Measurements from ENCODE around the gene KCNE1. TPM values are rescaled to one million over a fixed set of nuclear protein-coding genes. Genes with fewer than 3 reads are reported as not detected.

The KCNE1 gene
- total RNA-seq, 1 experiment from 2014 or later, result 0.28 TPM

GRCh38 chr21:34511181-34511580 is 829 bp downstream of the KCNE1 start:
- TF ChIP-seq, protein P1, sequence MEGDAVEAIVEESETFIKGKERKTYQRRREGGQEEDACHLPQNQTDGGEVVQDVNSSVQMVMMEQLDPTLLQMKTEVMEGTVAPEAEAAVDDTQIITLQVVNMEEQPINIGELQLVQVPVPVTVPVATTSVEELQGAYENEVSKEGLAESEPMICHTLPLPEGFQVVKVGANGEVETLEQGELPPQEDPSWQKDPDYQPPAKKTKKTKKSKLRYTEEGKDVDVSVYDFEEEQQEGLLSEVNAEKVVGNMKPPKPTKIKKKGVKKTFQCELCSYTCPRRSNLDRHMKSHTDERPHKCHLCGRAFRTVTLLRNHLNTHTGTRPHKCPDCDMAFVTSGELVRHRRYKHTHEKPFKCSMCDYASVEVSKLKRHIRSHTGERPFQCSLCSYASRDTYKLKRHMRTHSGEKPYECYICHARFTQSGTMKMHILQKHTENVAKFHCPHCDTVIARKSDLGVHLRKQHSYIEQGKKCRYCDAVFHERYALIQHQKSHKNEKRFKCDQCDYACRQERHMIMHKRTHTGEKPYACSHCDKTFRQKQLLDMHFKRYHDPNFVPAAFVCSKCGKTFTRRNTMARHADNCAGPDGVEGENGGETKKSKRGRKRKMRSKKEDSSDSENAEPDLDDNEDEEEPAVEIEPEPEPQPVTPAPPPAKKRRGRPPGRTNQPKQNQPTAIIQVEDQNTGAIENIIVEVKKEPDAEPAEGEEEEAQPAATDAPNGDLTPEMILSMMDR (IDR thresholded peaks at IDR 0.05; ENCODE audit: unreplicated experiment), result no peak
- no peaks in the 10 kb centered on the region for H3K9me3 Mint-ChIP-seq (ENCODE audit: low read depth, unreplicated experiment)
- intact Hi-C loops (cut with micrococcal nuclease; ENCODE audit: unreplicated experiment), result no loop called here
- H3K4me1 Mint-ChIP-seq (ENCODE audit: low read depth, unreplicated experiment), result peaks cover 7% of the 10 kb centered on the region
- DNase-seq, result no peak
- H3K27me3 Mint-ChIP-seq (ENCODE audit: unreplicated experiment), result peaks cover 12% of the 10 kb centered on the region
- H3K4me3 Mint-ChIP-seq (ENCODE audit: low read depth, unreplicated experiment), result no peak overlapping the region
- no peak overlapping the region for H3K27ac Mint-ChIP-seq (ENCODE audit: unreplicated experiment)
- peaks cover 9% of the 10 kb centered on the region for H3K36me3 Mint-ChIP-seq (ENCODE audit: insufficient read depth, unreplicated experiment)
- CTCF ChIA-PET, result interaction anchor here (0.8 to 1.5 kb wide), 5 partner anchors 15 to 110 kb away, joined by 3 to 33 read pairs (median 12); no protein-coding TSS in a partner anchor
- no TSS peak for BruUV-seq (replicated peaks)

GRCh38 chr21:34510148-34511142 is 1.6 kb downstream of the KCNE1 start:
- H3K27me3 Mint-ChIP-seq (ENCODE audit: unreplicated experiment), result peaks cover 12% of the 10 kb centered on the region
- BruUV-seq (replicated peaks), result no TSS peak
- no peaks in the 10 kb centered on the region for H3K9me3 Mint-ChIP-seq (ENCODE audit: low read depth, unreplicated experiment)
- H3K27ac Mint-ChIP-seq (ENCODE audit: unreplicated experiment), result no peak overlapping the region
- H3K4me1 Mint-ChIP-seq (ENCODE audit: low read depth, unreplicated experiment), result peaks cover 7% of the 10 kb centered on the region
- H3K4me3 Mint-ChIP-seq (ENCODE audit: low read depth, unreplicated experiment), result no peak overlapping the region
- H3K36me3 Mint-ChIP-seq (ENCODE audit: insufficient read depth, unreplicated experiment), result peaks cover 9% of the 10 kb centered on the region
- intact Hi-C loops (cut with micrococcal nuclease; ENCODE audit: unreplicated experiment), result loop anchor here (1.0 kb wide), 1 partner anchor 72 kb away; no protein-coding TSS in a partner anchor
- CTCF ChIA-PET, result interaction anchor here (0.7 to 1.5 kb wide), 7 partner anchors 11 to 1701 kb away, joined by 3 to 33 read pairs (median 7); no protein-coding TSS in a partner anchor
- TF ChIP-seq, protein P1 (IDR thresholded peaks at IDR 0.05; ENCODE audit: unreplicated experiment), result peak; percentile 49
- peak; percentile 81 for DNase-seq

- CTCF ChIA-PET, result interaction anchor here (1.4 kb wide), 1 partner anchor 94 kb away, joined by 8 read pairs; no protein-coding TSS in a partner anchor
- Mint-ChIP-seq H3K9me3 (ENCODE audit: low read depth, unreplicated experiment) (no peaks in the 10 kb centered on the region), H3K27me3 (ENCODE audit: unreplicated experiment) (peaks cover 24% of the 10 kb centered on the region), H3K4me3 (ENCODE audit: low read depth, unreplicated experiment) (no peak overlapping the region), H3K4me1 (ENCODE audit: low read depth, unreplicated experiment) (peaks cover 7% of the 10 kb centered on the region), H3K36me3 (ENCODE audit: insufficient read depth, unreplicated experiment) (peaks cover 9% of the 10 kb centered on the region), H3K27ac (ENCODE audit: unreplicated experiment) (no peak overlapping the region)
- DNase-seq, result no peak
- TF ChIP-seq, protein P1 (IDR thresholded peaks at IDR 0.05; ENCODE audit: unreplicated experiment), result no peak
- intact Hi-C loops (cut with micrococcal nuclease; ENCODE audit: unreplicated experiment), result no loop called here
- no TSS peak for BruUV-seq (replicated peaks)
Observed at GRCh38 chr21:34509151-34509550, 2.9 kb downstream of the KCNE1 start.

GRCh38 chr21:34504595-34504994 is 7.4 kb downstream of the KCNE1 start:
- no peaks in the 10 kb centered on the region for H3K4me1 Mint-ChIP-seq (ENCODE audit: low read depth, unreplicated experiment)
- H3K27ac Mint-ChIP-seq (ENCODE audit: unreplicated experiment), result no peak overlapping the region
- no TSS peak for BruUV-seq (replicated peaks)
- H3K27me3 Mint-ChIP-seq (ENCODE audit: unreplicated experiment), result peaks cover 43% of the 10 kb centered on the region
- intact Hi-C loops (cut with micrococcal nuclease; ENCODE audit: unreplicated experiment), result no loop called here
- TF ChIP-seq, protein P1 (IDR thresholded peaks at IDR 0.05; ENCODE audit: unreplicated experiment), result no peak
- no peaks in the 10 kb centered on the region for H3K36me3 Mint-ChIP-seq (ENCODE audit: insufficient read depth, unreplicated experiment)
- no peaks in the 10 kb centered on the region for H3K9me3 Mint-ChIP-seq (ENCODE audit: low read depth, unreplicated experiment)
- DNase-seq, result no peak
- H3K4me3 Mint-ChIP-seq (ENCODE audit: low read depth, unreplicated experiment), result no peak overlapping the region
- CTCF ChIA-PET, result no interaction called here

All from Calu3 (cell line).